HG03521 (cell line): ENCODE results near the gene CASP6.
A peak's percentile ranks its signal among the peaks of the same experiment; 100 is the strongest.

Source experiments
- ATAC-seq: cut with Tn5 transposase; IDR thresholded peaks from one replicate; pipeline ENCODE4 v1.9.1; 2021; ENCODE audit warnings: mild to moderate bottlenecking, moderate library complexity; ENCODE audit not compliant: unreplicated experiment

The CASP6 gene

GRCh38 chr4:109702950-109703663, at the start of gene CASP6:
Gene CASP6 (minus strand): TSS chr4:109703445. CDS start chr4:109703395, 50 bp downstream.
- ATAC-seq = peak; percentile 81

- ATAC-seq = no peak
Measured at GRCh38 chr4:109752525-109752924, 49.3 kb upstream of the CASP6 start.

- ATAC-seq = no peak
Measured at GRCh38 chr4:109751852-109752251, 48.6 kb upstream of the CASP6 start.

- no peak for ATAC-seq
Measured at GRCh38 chr4:109750652-109751244, 47.5 kb upstream of the CASP6 start.

- ATAC-seq = no peak
Measured at GRCh38 chr4:109749388-109750082, 46.3 kb upstream of the CASP6 start.

GRCh38 chr4:109748114-109748513, 44.9 kb upstream of the CASP6 start:
- no peak for ATAC-seq

GRCh38 chr4:109746728-109747127, 43.5 kb upstream of the CASP6 start:
- ATAC-seq = no peak

- no peak for ATAC-seq
Measured at GRCh38 chr4:109745830-109746229, 42.6 kb upstream of the CASP6 start.

GRCh38 chr4:109739547-109739946, 36.3 kb upstream of the CASP6 start:
- no peak for ATAC-seq

- no peak for ATAC-seq
Measured at GRCh38 chr4:109738104-109738872, 35.0 kb upstream of the CASP6 start.

GRCh38 chr4:109735566-109736365, 32.5 kb upstream of the CASP6 start:
- ATAC-seq = no peak

GRCh38 chr4:109733728-109734127, 30.5 kb upstream of the CASP6 start:
- ATAC-seq = no peak

GRCh38 chr4:109730619-109731545, 27.6 kb upstream of the CASP6 start:
- ATAC-seq = no peak

GRCh38 chr4:109729718-109730618, 26.7 kb upstream of the CASP6 start, which contains the start of gene PLA2G12A:
Gene PLA2G12A (minus strand): TSS chr4:109730070. CDS start chr4:109729809, 261 bp downstream.
- peak; percentile 88 for ATAC-seq

GRCh38 chr4:109729117-109729717, 26.0 kb upstream of the CASP6 start:
- ATAC-seq = peak; percentile 14

GRCh38 chr4:109728385-109728784, 25.1 kb upstream of the CASP6 start:
- no peak for ATAC-seq

- ATAC-seq = no peak
Measured at GRCh38 chr4:109723110-109723509, 19.9 kb upstream of the CASP6 start.

GRCh38 chr4:109722357-109722756, 19.1 kb upstream of the CASP6 start:
- no peak for ATAC-seq
